Thyroid gland (tissue), 4 donors: ENCODE results near the gene BCDIN3D. TPM values are rescaled to one million over a fixed set of nuclear protein-coding genes. Genes with fewer than 3 reads are reported as not detected.

Experiments used
- DNase-seq, 2 donors: peaks; one replicate each; pipeline ENCODE4 v3.0.0-alpha.2; 2019
- H3K27ac ChIP-seq, 3 donors: fragments of 200-600 bp; sonication (generic); 1 replicate in 2 of 3; 2 replicates in 1 of 3; pipeline ENCODE4 v1.5.1; 2016 to 2019; ENCODE audit warnings: mild to moderate bottlenecking in 1 of 3, moderate library complexity in 1 of 3
- H3K27me3 ChIP-seq: fragments of 200-600 bp; sonication (generic); one replicate; pipeline ENCODE4 v1.5.1; 2019
- H3K36me3 ChIP-seq, 2 donors: fragments of 200-600 bp; sonication (generic); one replicate each; pipeline ENCODE4 v1.5.1; 2016 to 2019
- H3K4me1 ChIP-seq, 2 donors: fragments of 200-600 bp; sonication (generic); one replicate each; pipeline ENCODE4 v1.5.1; 2017 to 2019
- H3K4me3 ChIP-seq, 3 donors: fragments of 200-600 bp; sonication (generic); replicated peaks in 1 of 3; 1 replicate in 2 of 3; 2 replicates in 1 of 3; pipeline ENCODE4 v1.5.1; 2016; ENCODE audit warnings: mild to moderate bottlenecking in 1 of 3
- H3K9me3 ChIP-seq: fragments of 200-600 bp; sonication (generic); one replicate; pipeline ENCODE4 v1.5.1; 2017
- POLR2A ChIP-seq, 2 donors: fragments of 450-650 bp; IDR thresholded peaks; one replicate each; pipeline ENCODE4 v1.6.1; 2017; ENCODE audit warnings: antibody characterized with exemption in 2 of 2, mild to moderate bottlenecking in 2 of 2, moderate library complexity in 1 of 2
- WGBS, 2 donors: methylation state at CpG; one replicate each; pipeline ENCODE4 v1.1.5; 2017; 5-methylcytosine and 5-hydroxymethylcytosine counted together
- intact Hi-C: fragments of 100-400 bp; cut with DNase I; formaldehyde crosslinking; loops from one replicate; pipeline ENCODE4 v1.15.1; 2023
- total RNA-seq, 4 donors: library from RNA; depleted of rRNA; stranded (reverse); fragments of >200 nt; gene quantifications; one replicate each; pipeline ENCODE4 v1.2.3, GENCODE V29; 2016
- TF ChIP-seq, protein P1 (sequence below), 6 experiments: fragments of 200-600 bp in 3 of 6; fragments of 450-650 bp in 3 of 6; sonication (generic) in 3 of 6; IDR thresholded peaks; one replicate each; pipeline ENCODE4 v1.5.1; 2016 to 2019; ENCODE audit warnings: antibody characterized with exemption in 6 of 6, mild to moderate bottlenecking in 2 of 6, inconsistent platforms in 1 of 6, moderate library complexity in 1 of 6

The BCDIN3D gene
- total RNA-seq, 4 donors from 2014 or later: 3.9 to 6.1 (median 4.1) TPM

DNA sequence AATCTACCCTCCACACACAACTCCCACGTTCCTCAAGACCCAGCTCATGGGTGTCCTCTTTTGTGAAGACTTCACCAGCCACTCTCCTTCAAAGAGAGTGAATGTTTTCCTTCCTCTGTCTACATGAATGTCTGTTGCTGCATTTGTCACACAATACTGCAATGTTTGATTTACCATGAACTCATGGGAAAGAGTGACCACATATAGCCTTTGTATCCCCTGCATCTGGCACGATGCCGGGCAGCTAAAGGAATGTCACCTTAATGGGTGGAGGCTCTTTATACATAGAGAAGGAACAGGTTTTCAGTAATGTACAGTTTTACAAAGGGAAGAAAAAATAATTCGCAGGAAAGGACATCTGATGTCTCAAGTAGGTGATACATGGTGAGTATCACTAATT is 12.1 kb upstream of the BCDIN3D start:
- no peak for TF ChIP-seq POLR2A (IDR thresholded peaks at IDR 0.05)
- TF ChIP-seq, protein P1, sequence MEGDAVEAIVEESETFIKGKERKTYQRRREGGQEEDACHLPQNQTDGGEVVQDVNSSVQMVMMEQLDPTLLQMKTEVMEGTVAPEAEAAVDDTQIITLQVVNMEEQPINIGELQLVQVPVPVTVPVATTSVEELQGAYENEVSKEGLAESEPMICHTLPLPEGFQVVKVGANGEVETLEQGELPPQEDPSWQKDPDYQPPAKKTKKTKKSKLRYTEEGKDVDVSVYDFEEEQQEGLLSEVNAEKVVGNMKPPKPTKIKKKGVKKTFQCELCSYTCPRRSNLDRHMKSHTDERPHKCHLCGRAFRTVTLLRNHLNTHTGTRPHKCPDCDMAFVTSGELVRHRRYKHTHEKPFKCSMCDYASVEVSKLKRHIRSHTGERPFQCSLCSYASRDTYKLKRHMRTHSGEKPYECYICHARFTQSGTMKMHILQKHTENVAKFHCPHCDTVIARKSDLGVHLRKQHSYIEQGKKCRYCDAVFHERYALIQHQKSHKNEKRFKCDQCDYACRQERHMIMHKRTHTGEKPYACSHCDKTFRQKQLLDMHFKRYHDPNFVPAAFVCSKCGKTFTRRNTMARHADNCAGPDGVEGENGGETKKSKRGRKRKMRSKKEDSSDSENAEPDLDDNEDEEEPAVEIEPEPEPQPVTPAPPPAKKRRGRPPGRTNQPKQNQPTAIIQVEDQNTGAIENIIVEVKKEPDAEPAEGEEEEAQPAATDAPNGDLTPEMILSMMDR (IDR thresholded peaks at IDR 0.05): no peak
- no peaks in the 10 kb centered on the region for H3K4me1 ChIP-seq
- 91% methylated on average over 4 of the region's 4 CpGs for WGBS, 2 donors
- no peaks in the 10 kb centered on the region for H3K27me3 ChIP-seq
- no peaks in the 10 kb centered on the region for H3K9me3 ChIP-seq
- intact Hi-C loops: no loop called here
- DNase-seq: no peak
- H3K27ac ChIP-seq: no peak overlapping the region
- H3K4me3 ChIP-seq: no peak overlapping the region
- no peaks in the 10 kb centered on the region for H3K36me3 ChIP-seq

DNA sequence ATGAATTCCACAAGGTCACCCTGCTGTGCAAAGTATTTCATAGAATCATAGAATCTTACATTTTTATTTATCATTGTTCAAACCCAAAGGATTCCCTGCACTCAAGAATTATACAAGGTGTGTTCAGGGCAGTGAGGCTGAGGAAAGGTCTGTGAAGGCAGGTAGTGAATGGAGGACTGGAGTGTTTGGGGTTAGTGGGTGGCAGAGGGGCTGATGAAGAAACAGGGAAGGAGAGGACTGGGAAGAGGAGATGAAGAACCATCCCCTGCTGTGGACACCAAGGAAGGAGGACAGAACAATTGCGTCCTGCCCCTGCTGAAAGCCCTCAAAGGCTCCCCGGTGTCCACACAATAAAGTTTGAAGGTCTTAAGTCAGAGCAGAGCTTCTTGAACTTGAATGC is 10.8 kb upstream of the BCDIN3D start:
- DNase-seq: no peak
- Histone ChIP-seq H3K9me3 (no peaks in the 10 kb centered on the region), H3K27ac (no peak overlapping the region), H3K27me3 (no peaks in the 10 kb centered on the region), H3K4me3 (no peak overlapping the region), H3K4me1 (no peaks in the 10 kb centered on the region), H3K36me3 (no peaks in the 10 kb centered on the region)
- intact Hi-C loops: no loop called here
- 78 to 81% methylated on average over 2 of the region's 2 CpGs for WGBS, 2 donors
- TF ChIP-seq, protein P1 (IDR thresholded peaks at IDR 0.05): no peak
- TF ChIP-seq POLR2A (IDR thresholded peaks at IDR 0.05): no peak

DNA sequence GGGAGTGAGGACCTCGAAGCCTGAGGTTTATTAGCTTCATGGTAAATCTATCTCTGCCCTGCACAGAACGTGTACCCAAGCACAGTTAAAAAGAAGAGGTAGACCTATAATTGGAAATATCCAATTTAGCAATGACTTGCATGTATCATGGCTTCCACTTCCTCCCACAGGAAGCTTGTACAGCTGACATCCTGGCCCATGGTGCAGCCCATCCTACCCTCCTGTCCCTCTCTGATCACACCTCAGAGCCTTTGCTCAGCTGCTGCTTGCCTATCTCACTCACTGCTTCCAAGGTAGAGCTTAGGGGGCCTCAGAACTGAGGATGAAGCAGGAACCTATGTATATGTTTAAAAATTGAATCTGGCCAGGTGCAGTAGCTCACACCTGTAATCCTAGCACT is 4.3 kb upstream of the BCDIN3D start:
- DNase-seq: no peak
- no peak overlapping the region for H3K27ac ChIP-seq

DNA sequence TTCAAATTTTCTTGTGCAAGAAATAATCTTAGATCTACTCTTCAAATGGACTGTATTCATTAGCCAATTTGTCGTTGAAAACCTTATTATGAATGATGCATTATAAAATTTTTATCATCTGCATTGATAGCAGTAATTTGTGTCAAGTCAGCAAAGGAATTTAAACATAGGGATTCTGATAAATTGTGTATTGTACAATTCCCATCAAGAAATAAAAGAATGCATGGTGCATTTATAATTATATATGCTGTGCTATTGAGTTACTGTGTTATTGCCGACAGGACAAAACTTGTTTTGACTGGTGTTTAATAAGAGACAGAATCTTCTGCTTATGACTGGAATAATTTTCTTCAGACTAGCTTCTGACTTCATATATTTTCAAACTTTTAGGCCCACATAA is 3.1 kb upstream of the BCDIN3D start:
- Histone ChIP-seq H3K4me1 (peaks cover 13 to 19% of the 10 kb centered on the region in 2 donors), H3K9me3 (no peaks in the 10 kb centered on the region), H3K27ac (no peak overlapping the region), H3K4me3 (no peak overlapping the region), H3K27me3 (no peaks in the 10 kb centered on the region), H3K36me3 (no peaks in the 10 kb centered on the region)
- no peak for TF ChIP-seq POLR2A (IDR thresholded peaks at IDR 0.05)
- TF ChIP-seq, protein P1 (IDR thresholded peaks at IDR 0.05): no peak
- DNase-seq: no peak
- intact Hi-C loops: no loop called here
- WGBS, 2 donors: 93 to 96% methylated on average over 2 of the region's 2 CpGs

More for the DNA sequence above, 4.3 kb upstream of the BCDIN3D start:
- WGBS, 2 donors: 59 to 79% methylated on average over 2 of the region's 2 CpGs
- no peaks in the 10 kb centered on the region for H3K9me3 ChIP-seq
- no peaks in the 10 kb centered on the region for H3K36me3 ChIP-seq
- intact Hi-C loops: no loop called here
- no peak overlapping the region for H3K4me3 ChIP-seq
- no peak for TF ChIP-seq POLR2A (IDR thresholded peaks at IDR 0.05)
- TF ChIP-seq, protein P1 (IDR thresholded peaks at IDR 0.05): no peak
- H3K4me1 ChIP-seq: peaks cover 8 to 10% of the 10 kb centered on the region in 2 donors
- no peaks in the 10 kb centered on the region for H3K27me3 ChIP-seq

DNA sequence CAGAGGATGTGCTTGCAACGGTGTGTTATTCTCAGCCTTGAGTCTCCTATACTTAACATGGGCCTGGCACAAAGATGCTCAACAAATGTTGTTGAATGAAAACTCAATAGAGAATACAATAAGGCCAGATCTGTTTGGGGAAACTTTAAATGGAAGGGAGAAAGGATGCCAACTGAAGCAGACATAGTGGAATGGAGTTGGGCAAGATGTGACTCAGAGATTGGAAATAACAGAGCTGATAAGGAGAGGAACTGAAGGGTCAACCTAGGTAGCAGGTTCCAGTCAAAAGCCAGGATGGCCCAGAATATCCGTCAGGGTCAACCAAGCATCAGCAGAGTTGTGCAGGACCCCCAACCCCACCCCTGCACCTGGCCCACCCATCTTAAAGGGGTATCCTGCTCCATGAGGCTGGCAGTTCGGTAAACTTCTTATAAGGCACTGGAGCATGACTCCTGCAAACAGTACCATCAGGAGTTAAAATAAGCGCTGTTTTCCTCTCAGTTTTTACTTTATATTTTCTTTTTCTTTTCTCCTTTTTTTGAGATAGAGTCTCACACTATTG is 1.1 kb upstream of the BCDIN3D start:
- intact Hi-C loops: no loop called here
- H3K36me3 ChIP-seq: no peaks in the 10 kb centered on the region
- DNase-seq: no peak
- no peaks in the 10 kb centered on the region for H3K9me3 ChIP-seq
- WGBS, 2 donors: 61 to 66% methylated on average over 4 of the region's 4 CpGs
- peak overlapping the region in 1 of 3 donors; percentile 87 for H3K27ac ChIP-seq
- no peaks in the 10 kb centered on the region for H3K27me3 ChIP-seq
- no peak overlapping the region for H3K4me3 ChIP-seq
- peaks cover 13 to 19% of the 10 kb centered on the region in 2 donors for H3K4me1 ChIP-seq
- no peak for TF ChIP-seq POLR2A (IDR thresholded peaks at IDR 0.05)
- TF ChIP-seq, protein P1 (IDR thresholded peaks at IDR 0.05): no peak
